RWPE1 (cell line): ENCODE measurements around the gene LMNTD2.

Experiments
- CTCF ChIA-PET: fragments of 350-600 bp; sonication (Branson Sonifier 250); formaldehyde crosslinking; extraction: SDS; loops from one replicate; lab custom pipeline; 2021; lab: Yijun Ruan, JAX
- POLR2A ChIA-PET: fragments of 400-600 bp; formaldehyde crosslinking; extraction: SDS; loops from one replicate; lab custom pipeline; 2020; ENCODE audit warnings: antibody characterized with exemption; ENCODE audit not compliant: low non-redundant PET; lab: Yijun Ruan, JAX
- DNase-seq: peaks from one replicate; pipeline ENCODE4 v3.0.0; 2012; ENCODE audit warnings: low spot score
- H3K27ac ChIP-seq: fragments of 450-650 bp; 2 replicates; pipeline ENCODE4 v1.5.1; 2017
- TF ChIP-seq, protein P1 (sequence below): fragments of 450-650 bp; conservative IDR thresholded peaks from 2 replicates; pipeline ENCODE4 v1.5.1; 2017; ENCODE audit warnings: low read depth, mild to moderate bottlenecking

LMNTD2 gene

GRCh38 chr11:569158-569885 lies 8.8 kb upstream of the LMNTD2 start:
- TF ChIP-seq, protein P1, sequence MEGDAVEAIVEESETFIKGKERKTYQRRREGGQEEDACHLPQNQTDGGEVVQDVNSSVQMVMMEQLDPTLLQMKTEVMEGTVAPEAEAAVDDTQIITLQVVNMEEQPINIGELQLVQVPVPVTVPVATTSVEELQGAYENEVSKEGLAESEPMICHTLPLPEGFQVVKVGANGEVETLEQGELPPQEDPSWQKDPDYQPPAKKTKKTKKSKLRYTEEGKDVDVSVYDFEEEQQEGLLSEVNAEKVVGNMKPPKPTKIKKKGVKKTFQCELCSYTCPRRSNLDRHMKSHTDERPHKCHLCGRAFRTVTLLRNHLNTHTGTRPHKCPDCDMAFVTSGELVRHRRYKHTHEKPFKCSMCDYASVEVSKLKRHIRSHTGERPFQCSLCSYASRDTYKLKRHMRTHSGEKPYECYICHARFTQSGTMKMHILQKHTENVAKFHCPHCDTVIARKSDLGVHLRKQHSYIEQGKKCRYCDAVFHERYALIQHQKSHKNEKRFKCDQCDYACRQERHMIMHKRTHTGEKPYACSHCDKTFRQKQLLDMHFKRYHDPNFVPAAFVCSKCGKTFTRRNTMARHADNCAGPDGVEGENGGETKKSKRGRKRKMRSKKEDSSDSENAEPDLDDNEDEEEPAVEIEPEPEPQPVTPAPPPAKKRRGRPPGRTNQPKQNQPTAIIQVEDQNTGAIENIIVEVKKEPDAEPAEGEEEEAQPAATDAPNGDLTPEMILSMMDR, result no peak
- POLR2A ChIA-PET, result no interaction called here
- DNase-seq, result no peak
- CTCF ChIA-PET, result interaction anchor here (1.0 kb wide), 1 partner anchor 15 kb away, joined by 4 read pairs; no protein-coding TSS in a partner anchor
- H3K27ac ChIP-seq, result peak overlapping the region; percentile 86

- CTCF ChIA-PET, result interaction anchor here (1.0 kb wide), 1 partner anchor 14 kb away, joined by 4 read pairs; no protein-coding TSS in a partner anchor
- POLR2A ChIA-PET, result interaction anchor here (0.5 kb wide), 1 partner anchor 70 kb away, joined by 5 read pairs; no protein-coding TSS in a partner anchor
- peak overlapping the region; percentile 86 for H3K27ac ChIP-seq
- DNase-seq, result peak; percentile 93
- TF ChIP-seq, protein P1, result no peak
These were observed 8.0 kb upstream of the LMNTD2 start for GRCh38 chr11:568306-569157.

DNA sequence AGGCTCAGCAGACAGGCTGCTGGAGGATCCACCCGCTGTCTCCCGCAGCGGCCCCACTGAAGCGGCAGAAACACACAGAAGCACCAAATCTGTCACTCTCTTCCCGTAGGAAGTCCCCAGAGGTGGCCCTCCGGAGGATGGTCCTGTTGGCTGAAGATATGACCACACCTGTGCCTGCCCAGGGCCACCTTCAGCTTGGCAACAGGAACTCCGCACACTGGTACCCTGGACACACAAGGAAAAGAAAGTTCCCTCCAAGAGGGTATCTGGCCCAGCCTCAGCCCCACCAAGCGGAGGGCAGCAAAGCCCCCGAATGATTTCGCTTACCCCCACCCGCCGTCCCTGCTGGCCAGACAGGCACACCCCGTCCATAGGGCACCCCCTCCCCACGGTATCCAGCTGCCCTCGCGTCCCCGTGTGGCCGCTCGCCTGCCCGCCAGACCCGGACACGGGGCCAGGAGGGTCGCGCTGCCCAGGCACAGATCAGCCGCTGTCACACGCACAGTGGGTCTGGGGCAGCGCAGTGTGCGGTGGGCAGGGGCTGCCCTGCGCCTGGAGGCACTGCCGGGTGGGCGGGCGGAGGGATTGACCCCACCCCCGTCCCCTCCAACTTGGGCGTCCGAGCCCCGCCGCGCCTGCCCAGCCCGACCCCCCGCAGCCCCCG lies 7.2 kb upstream of the LMNTD2 start:
- ChIA-PET POLR2A (interaction anchor here (0.5 kb wide), 1 partner anchor 71 kb away, joined by 5 read pairs; no protein-coding TSS in a partner anchor), CTCF (interaction anchor here (0.5 kb wide), 1 partner anchor 19 kb away, joined by 3 read pairs; no protein-coding TSS in a partner anchor)
- TF ChIP-seq, protein P1, result no peak
- peak overlapping the region; percentile 86 for H3K27ac ChIP-seq
- no peak for DNase-seq

DNA sequence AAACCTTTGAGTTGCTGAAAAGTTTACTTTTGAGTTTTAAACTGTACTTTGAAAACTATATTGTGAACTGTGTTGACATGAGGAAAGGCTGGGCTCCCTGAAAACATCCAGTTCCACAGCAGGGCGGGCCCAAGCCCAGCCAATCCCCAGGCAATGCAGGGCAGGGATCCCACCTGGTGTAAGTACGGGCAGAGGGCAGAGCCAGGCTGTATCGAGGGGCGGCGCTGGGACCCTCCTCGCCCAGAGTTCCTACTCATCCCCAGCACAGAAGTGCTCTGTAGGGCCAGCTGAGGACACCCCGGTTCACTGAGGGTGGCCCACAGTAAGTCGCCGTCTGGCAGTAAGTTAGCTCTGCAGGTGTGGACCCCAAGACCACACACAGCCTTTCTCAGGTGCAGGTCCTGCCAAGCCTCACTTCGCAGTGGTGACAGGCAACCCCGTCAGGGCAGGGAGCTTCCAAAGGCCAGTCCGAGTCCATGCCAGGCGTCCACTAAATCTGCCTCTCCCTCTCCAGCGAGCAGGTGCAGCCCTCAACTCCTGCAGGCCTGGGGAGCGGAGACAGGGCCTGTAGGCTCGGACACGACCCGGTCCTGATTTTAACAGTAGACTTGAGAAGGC lies 6.6 kb upstream of the LMNTD2 start:
- ChIA-PET CTCF (interaction anchor here (0.5 kb wide), 1 partner anchor 18 kb away, joined by 3 read pairs; no protein-coding TSS in a partner anchor), POLR2A (interaction anchor here (0.5 kb wide), 1 partner anchor 241 kb away, joined by 3 read pairs; no protein-coding TSS in a partner anchor)
- TF ChIP-seq, protein P1, result no peak
- DNase-seq, result no peak
- H3K27ac ChIP-seq, result peak overlapping the region; percentile 86

GRCh38 chr11:565921-566509 lies 5.5 kb upstream of the LMNTD2 start:
- H3K27ac ChIP-seq, result peak overlapping the region; percentile 86
- CTCF ChIA-PET, result interaction anchor here (0.6 to 1.3 kb wide), 2 partner anchors 12 to 76 kb away, joined by 3 to 5 read pairs; no protein-coding TSS in a partner anchor
- TF ChIP-seq, protein P1, result no peak
- DNase-seq, result no peak
- POLR2A ChIA-PET, result interaction anchor here (0.7 kb wide), 1 partner anchor 10 kb away, joined by 3 read pairs; no protein-coding TSS in a partner anchor
